Vagina (tissue), 2 donors: ENCODE measurements around the gene SETBP1. TPM values are rescaled to one million over a fixed set of nuclear protein-coding genes. Genes with fewer than 3 reads are reported as not detected.
A peak's percentile ranks its signal among the peaks of the same experiment; 100 is the strongest.

Experiments used
- DNase-seq, 2 donors: peaks; one replicate each; pipeline ENCODE4 v3.0.0-alpha.2; 2017; ENCODE audit errors: extremely low spot score in 2 of 2
- H3K27ac ChIP-seq: fragments of 200-600 bp; sonication (generic); one replicate; pipeline ENCODE4 v1.5.1; 2019
- H3K27me3 ChIP-seq: fragments of 200-600 bp; sonication (generic); one replicate; pipeline ENCODE4 v1.5.1; 2019
- H3K36me3 ChIP-seq, 2 donors: fragments of 200-600 bp; sonication (generic); one replicate each; pipeline ENCODE4 v1.5.1; 2017 to 2019
- H3K4me1 ChIP-seq: fragments of 200-600 bp; sonication (generic); one replicate; pipeline ENCODE4 v1.5.1; 2019
- H3K4me3 ChIP-seq, 2 donors: fragments of 200-600 bp; sonication (generic); 1 replicate in 1 of 2; 2 replicates in 1 of 2; pipeline ENCODE4 v1.5.1; 2016 to 2019
- H3K9me3 ChIP-seq: fragments of 200-600 bp; sonication (generic); one replicate; pipeline ENCODE4 v1.5.1; 2019
- POLR2A ChIP-seq, 2 donors: fragments of 450-650 bp; IDR thresholded peaks; one replicate each; pipeline ENCODE4 v1.6.1; 2017; ENCODE audit warnings: antibody characterized with exemption in 2 of 2, mild to moderate bottlenecking in 2 of 2, moderate library complexity in 2 of 2
- POLR2AphosphoS5 ChIP-seq, 2 donors: sonication (generic); formaldehyde crosslinking; IDR thresholded peaks; one replicate each; pipeline ENCODE4 v1.9.0; 2017; ENCODE audit warnings: antibody characterized with exemption in 2 of 2, mild to moderate bottlenecking in 2 of 2, low read depth in 1 of 2; ENCODE audit not compliant: insufficient read depth in 1 of 2
- intact Hi-C: fragments of 100-400 bp; cut with DNase I; formaldehyde crosslinking; loops from one replicate; pipeline ENCODE4 v1.15.1; 2023
- total RNA-seq: library from RNA; depleted of rRNA; stranded (reverse); fragments of >200 nt; gene quantifications from one replicate; pipeline ENCODE4 v1.2.3, GENCODE V29; 2016
- TF ChIP-seq, protein P1 (sequence below), 3 experiments: fragments of 450-650 bp in 2 of 3; fragments of 200-600 bp in 1 of 3; sonication (generic) in 1 of 3; IDR thresholded peaks; one replicate each; pipeline ENCODE4 v1.5.1; 2017 to 2019; ENCODE audit warnings: antibody characterized with exemption in 3 of 3, mild to moderate bottlenecking in 2 of 3, moderate library complexity in 2 of 3

Gene SETBP1
- total RNA-seq: 38.1 TPM

DNA sequence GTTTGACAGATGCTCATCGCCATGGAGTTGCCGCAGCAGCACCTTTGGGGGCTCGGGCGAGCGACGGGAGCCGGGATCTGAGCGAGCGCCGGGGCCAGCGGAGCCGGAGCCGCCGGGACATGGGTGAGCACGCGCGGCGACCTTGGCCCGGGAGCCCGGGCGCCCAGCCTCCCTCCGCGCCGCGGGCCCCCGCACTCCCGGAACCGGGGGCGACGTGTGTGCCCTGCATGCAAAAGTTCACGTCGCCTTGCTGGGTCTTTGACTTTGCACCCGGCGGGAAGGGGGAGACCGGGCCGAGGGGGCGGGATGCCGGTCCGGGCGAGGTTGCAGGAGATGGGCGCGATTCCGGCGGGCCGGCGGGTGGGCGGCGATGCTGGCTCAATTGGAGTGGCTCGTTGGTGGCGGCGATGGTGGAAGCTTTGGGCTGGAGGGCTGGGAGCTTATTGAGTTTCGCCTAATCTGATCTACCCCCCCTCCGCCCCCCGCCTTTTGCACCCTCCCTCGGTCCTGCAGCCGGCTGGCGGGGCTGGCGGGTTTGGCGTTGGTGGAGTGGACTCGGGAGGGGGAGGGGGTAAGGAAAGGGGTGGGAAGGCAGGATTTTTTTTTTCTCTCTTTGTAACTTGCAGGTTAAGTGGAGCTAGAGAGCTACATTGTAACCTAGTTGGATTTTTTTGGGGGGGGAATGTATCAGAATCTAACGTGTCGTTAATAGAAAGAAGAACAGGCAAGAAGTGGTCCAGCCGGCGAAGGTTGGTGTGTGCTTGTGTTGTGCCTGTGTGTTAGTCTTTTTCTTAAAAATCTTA, at the start of gene SETBP1:
SETBP1 (plus strand) TSS at position 616 of the 803 bp plus-strand sequence. CDS start 20,459 bp downstream, outside the sequence.
- Histone ChIP-seq H3K4me1 (peaks cover 51% of the 10 kb centered on the region), H3K4me3 (peak within 1 kb of the TSS; percentile 67 to 94)
- intact Hi-C loops: loop anchor here (10.0 kb wide), 1 partner anchor 94 kb away; no protein-coding TSS in a partner anchor

DNA sequence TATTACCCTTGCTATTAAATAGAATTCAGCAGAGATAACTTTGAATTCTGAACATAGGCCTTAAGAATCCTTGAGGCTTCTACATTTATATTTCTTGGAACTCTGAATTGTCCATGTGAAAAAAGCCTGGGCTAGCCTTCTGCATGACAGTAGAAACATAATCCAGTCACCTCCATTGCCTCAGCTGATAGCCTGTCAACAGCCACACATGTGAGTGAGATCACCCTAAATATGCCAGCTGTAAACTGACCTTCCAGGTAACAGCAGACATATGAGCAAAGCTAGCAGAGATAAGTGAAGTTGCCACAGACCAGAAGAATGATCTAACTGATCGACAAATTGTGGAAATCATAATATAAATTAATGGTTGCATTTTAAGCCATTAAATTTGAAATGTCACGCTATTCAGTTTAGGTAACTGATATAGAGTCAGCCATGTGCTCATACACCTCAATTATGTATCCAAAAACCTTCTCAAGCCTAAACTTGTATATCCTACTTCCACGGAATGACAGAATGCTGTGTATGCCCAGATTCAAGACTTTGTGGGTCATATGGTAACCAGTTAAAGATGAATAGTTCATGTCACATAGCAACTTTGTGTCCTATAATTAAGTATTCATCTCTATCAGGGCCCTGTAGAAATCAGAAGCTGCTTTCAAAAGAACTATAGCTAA, 48.1 kb upstream of the SETBP1 start:
- intact Hi-C loops: no loop called here
- H3K27me3 ChIP-seq: no peaks in the 10 kb centered on the region

More for the DNA sequence above, at the start of gene SETBP1:
- TF ChIP-seq POLR2A (IDR thresholded peaks at IDR 0.05) (peak in 1 of 2 donors; percentile 7), POLR2AphosphoS5 (IDR thresholded peaks at IDR 0.05; ENCODE audit: insufficient read depth in 1 of 2, low read depth in 1 of 2) (peak in 1 of 2 donors; percentile 44)
- TF ChIP-seq, protein P1, sequence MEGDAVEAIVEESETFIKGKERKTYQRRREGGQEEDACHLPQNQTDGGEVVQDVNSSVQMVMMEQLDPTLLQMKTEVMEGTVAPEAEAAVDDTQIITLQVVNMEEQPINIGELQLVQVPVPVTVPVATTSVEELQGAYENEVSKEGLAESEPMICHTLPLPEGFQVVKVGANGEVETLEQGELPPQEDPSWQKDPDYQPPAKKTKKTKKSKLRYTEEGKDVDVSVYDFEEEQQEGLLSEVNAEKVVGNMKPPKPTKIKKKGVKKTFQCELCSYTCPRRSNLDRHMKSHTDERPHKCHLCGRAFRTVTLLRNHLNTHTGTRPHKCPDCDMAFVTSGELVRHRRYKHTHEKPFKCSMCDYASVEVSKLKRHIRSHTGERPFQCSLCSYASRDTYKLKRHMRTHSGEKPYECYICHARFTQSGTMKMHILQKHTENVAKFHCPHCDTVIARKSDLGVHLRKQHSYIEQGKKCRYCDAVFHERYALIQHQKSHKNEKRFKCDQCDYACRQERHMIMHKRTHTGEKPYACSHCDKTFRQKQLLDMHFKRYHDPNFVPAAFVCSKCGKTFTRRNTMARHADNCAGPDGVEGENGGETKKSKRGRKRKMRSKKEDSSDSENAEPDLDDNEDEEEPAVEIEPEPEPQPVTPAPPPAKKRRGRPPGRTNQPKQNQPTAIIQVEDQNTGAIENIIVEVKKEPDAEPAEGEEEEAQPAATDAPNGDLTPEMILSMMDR (IDR thresholded peaks at IDR 0.05): no peak
- H3K27ac ChIP-seq: peak within 1 kb of the TSS; percentile 96
- H3K27me3 ChIP-seq: no peaks in the 10 kb centered on the region
- no peaks in the 10 kb centered on the region for H3K36me3 ChIP-seq
- H3K9me3 ChIP-seq: no peaks in the 10 kb centered on the region
- DNase-seq: no peak

DNA sequence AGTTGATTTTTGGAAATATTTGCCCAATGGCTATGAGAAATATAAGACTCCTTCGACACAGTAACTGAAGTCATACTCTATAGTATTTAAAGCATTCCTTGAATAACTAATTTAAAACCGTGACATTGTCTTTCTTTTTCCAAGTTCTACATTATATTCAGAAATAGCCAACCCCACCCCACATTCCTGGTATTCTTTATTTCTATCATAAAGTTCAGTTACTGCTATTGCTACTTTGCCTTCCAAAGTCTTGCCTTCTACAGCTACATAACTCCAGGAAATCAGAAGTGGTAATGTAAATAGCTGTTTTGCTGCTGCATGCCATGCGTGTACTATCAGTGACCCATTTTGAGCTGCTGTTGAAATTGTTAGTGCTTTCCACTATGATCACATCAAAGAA, 45.1 kb upstream of the SETBP1 start:
- H3K4me3 ChIP-seq: no peak overlapping the region
- H3K36me3 ChIP-seq: no peaks in the 10 kb centered on the region
- H3K9me3 ChIP-seq: no peaks in the 10 kb centered on the region
- H3K4me1 ChIP-seq: no peaks in the 10 kb centered on the region
- TF ChIP-seq POLR2A (IDR thresholded peaks at IDR 0.05): no peak
- TF ChIP-seq, protein P1 (IDR thresholded peaks at IDR 0.05): no peak
- TF ChIP-seq POLR2AphosphoS5 (IDR thresholded peaks at IDR 0.05; ENCODE audit: insufficient read depth in 1 of 2, low read depth in 1 of 2): no peak
- H3K27ac ChIP-seq: no peak overlapping the region
- intact Hi-C loops: no loop called here
- no peaks in the 10 kb centered on the region for H3K27me3 ChIP-seq
- DNase-seq: no peak

More for the DNA sequence above, 48.1 kb upstream of the SETBP1 start:
- Histone ChIP-seq H3K9me3 (no peaks in the 10 kb centered on the region), H3K4me3 (no peak overlapping the region), H3K36me3 (no peaks in the 10 kb centered on the region), H3K4me1 (no peaks in the 10 kb centered on the region), H3K27ac (no peak overlapping the region)
- TF ChIP-seq POLR2AphosphoS5 (IDR thresholded peaks at IDR 0.05; ENCODE audit: insufficient read depth in 1 of 2, low read depth in 1 of 2) (no peak), POLR2A (IDR thresholded peaks at IDR 0.05) (no peak)
- TF ChIP-seq, protein P1 (IDR thresholded peaks at IDR 0.05): no peak
- no peak for DNase-seq

DNA sequence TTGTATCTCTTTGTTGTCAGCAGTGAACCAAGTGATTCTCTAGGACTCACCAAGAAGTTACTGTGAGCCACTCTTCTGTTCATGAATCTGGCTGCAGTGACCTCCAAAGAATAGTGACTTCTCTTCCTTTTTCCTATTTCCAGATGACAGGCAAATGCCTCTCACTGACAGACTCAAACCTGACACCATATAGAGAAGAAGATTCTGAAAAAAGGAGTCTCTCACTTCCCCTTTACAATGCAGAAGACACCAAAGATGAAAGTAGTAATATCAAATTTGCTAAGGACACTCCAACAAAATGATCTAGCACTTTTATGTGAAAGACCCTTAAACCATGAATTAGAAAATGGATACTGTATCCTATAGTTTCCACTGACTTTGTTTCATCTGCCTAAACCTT, 44.4 kb upstream of the SETBP1 start:
- no peaks in the 10 kb centered on the region for H3K9me3 ChIP-seq
- no peaks in the 10 kb centered on the region for H3K36me3 ChIP-seq
- intact Hi-C loops: no loop called here
- H3K4me1 ChIP-seq: no peaks in the 10 kb centered on the region
- no peaks in the 10 kb centered on the region for H3K27me3 ChIP-seq
- DNase-seq: no peak
- TF ChIP-seq POLR2A (IDR thresholded peaks at IDR 0.05): no peak
- TF ChIP-seq POLR2AphosphoS5 (IDR thresholded peaks at IDR 0.05; ENCODE audit: insufficient read depth in 1 of 2, low read depth in 1 of 2): no peak
- TF ChIP-seq, protein P1 (IDR thresholded peaks at IDR 0.05): no peak
- no peak overlapping the region for H3K27ac ChIP-seq
- H3K4me3 ChIP-seq: no peak overlapping the region
